Fibroblast of lung (primary cell): Measurements from ENCODE around the gene ITGA8. TPM values are rescaled to one million over a fixed set of nuclear protein-coding genes. Genes with fewer than 3 reads are reported as not detected.

ENCODE experiments used
- DNase-seq, 2 donors: peaks; one replicate each; pipeline versions ENCODE4 v3.0.0 to v3.0.0-alpha.2; 2010; ENCODE audit warnings: low read depth in 2 of 2
- H2AFZ ChIP-seq: 2 replicates; pipeline ENCODE4 v1.5.1; 2012; ENCODE audit warnings: low read length, control low read depth, inconsistent platforms
- H3K27ac ChIP-seq: 2 replicates; pipeline ENCODE4 v1.5.1; 2011; ENCODE audit warnings: low read length, control low read depth; ENCODE audit not compliant: insufficient read depth
- H3K27me3 ChIP-seq: 2 replicates; pipeline ENCODE4 v1.5.1; 2011; ENCODE audit warnings: mild to moderate bottlenecking, low read length; ENCODE audit not compliant: control insufficient read depth, insufficient read depth
- H3K36me3 ChIP-seq: 2 replicates; pipeline ENCODE4 v1.5.1; 2011; ENCODE audit warnings: low read length; ENCODE audit not compliant: control insufficient read depth, insufficient read depth
- H3K4me1 ChIP-seq: 2 replicates; pipeline ENCODE4 v1.5.1; 2011; ENCODE audit warnings: low read length; ENCODE audit not compliant: control insufficient read depth, insufficient read depth; ENCODE audit errors: extremely low read depth
- H3K4me2 ChIP-seq: 2 replicates; pipeline ENCODE4 v1.5.1; 2011; ENCODE audit warnings: low read length, control low read depth; ENCODE audit not compliant: insufficient read depth; ENCODE audit errors: extremely low read depth
- H3K4me3 ChIP-seq, 4 experiments: fragments of 200-600 bp in 1 of 4; sonication (generic) in 1 of 4; replicated peaks in 1 of 4; 2 replicates each; pipeline ENCODE4 v1.5.1; 2011 to 2016; ENCODE audit warnings: low read length in 4 of 4, low read depth in 3 of 4, mild to moderate bottlenecking in 3 of 4, control low read depth in 2 of 4, inconsistent platforms in 1 of 4, mixed read lengths in 1 of 4; ENCODE audit not compliant: insufficient read depth in 1 of 4; ENCODE audit errors: control extremely low read depth in 1 of 4
- H3K79me2 ChIP-seq: 2 replicates; pipeline ENCODE4 v1.5.1; 2012; ENCODE audit warnings: mild to moderate bottlenecking, low read length, inconsistent platforms; ENCODE audit not compliant: control insufficient read depth, insufficient read depth
- H3K9ac ChIP-seq: 2 replicates; pipeline ENCODE4 v1.5.1; 2011; ENCODE audit warnings: mild to moderate bottlenecking, low read length, control low read depth; ENCODE audit not compliant: insufficient read depth
- H3K9me3 ChIP-seq: 2 replicates; pipeline ENCODE4 v1.5.1; 2012; ENCODE audit warnings: low read depth, low read length; ENCODE audit not compliant: control insufficient read depth, insufficient read depth
- H4K20me1 ChIP-seq: 2 replicates; pipeline ENCODE4 v1.5.1; 2011; ENCODE audit warnings: low read length; ENCODE audit not compliant: control insufficient read depth, insufficient read depth; ENCODE audit errors: extremely low read depth
- EZH2 ChIP-seq: IDR thresholded peaks from 2 replicates; pipeline ENCODE4 v1.5.1; 2012; ENCODE audit warnings: low read length, control low read depth, mild to moderate bottlenecking; ENCODE audit errors: missing control alignments
- polyA plus RNA-seq, 2 donors: library from polyadenylated mRNA; depleted of rRNA in 1 of 2; stranded (reverse) in 1 of 2; unstranded in 1 of 2; fragments of >200 nt; gene quantifications; 2 replicates each; pipeline ENCODE4 v1.2.1, GENCODE V29; 2011 to 2012; ENCODE audit warnings: missing spikeins in 1 of 2
- total RNA-seq: library from RNA; depleted of rRNA; stranded (reverse); fragments of >200 nt; gene quantifications from 2 replicates; pipeline ENCODE4 v1.2.1, GENCODE V29; 2014
- TF ChIP-seq, protein P1 (sequence below), 2 donors: IDR thresholded peaks in 1 of 2; conservative IDR thresholded peaks in 1 of 2; 1 replicate in 1 of 2; 2 replicates in 1 of 2; pipeline ENCODE4 v1.5.1; 2011 to 2012; ENCODE audit warnings: low read length in 2 of 2, control low read depth in 1 of 2, inconsistent platforms in 1 of 2, low read depth in 1 of 2, mild to moderate bottlenecking in 1 of 2

The ITGA8 gene
- total and polyA plus RNA-seq, 2 donors (not counting 1 experiment from before 2014, with no cell fraction given), result 0.62 to 0.99 TPM

DNA sequence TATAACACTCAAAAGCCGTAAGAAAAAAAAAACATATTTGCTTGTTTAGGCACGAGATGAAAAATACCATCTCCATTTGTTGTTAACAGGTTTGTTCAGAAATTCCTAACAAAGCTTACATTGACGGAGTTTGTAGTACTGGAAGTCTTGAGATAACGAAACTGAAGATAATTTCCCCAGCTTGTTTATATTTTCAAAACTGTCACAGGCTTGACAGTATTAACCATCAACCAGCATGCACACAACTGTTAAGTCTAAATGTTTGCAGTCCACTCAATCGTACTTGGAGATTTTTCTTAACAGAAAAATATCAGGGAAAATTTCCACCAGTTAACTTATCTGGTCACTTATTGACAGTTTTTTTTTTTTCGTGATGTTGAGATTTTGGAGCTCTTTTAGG, 68.5 kb downstream of the ITGA8 start:
- H3K4me1 ChIP-seq, result no peaks in the 10 kb centered on the region
- no peaks in the 10 kb centered on the region for H3K9me3 ChIP-seq
- TF ChIP-seq EZH2, result no peak
- TF ChIP-seq, protein P1, sequence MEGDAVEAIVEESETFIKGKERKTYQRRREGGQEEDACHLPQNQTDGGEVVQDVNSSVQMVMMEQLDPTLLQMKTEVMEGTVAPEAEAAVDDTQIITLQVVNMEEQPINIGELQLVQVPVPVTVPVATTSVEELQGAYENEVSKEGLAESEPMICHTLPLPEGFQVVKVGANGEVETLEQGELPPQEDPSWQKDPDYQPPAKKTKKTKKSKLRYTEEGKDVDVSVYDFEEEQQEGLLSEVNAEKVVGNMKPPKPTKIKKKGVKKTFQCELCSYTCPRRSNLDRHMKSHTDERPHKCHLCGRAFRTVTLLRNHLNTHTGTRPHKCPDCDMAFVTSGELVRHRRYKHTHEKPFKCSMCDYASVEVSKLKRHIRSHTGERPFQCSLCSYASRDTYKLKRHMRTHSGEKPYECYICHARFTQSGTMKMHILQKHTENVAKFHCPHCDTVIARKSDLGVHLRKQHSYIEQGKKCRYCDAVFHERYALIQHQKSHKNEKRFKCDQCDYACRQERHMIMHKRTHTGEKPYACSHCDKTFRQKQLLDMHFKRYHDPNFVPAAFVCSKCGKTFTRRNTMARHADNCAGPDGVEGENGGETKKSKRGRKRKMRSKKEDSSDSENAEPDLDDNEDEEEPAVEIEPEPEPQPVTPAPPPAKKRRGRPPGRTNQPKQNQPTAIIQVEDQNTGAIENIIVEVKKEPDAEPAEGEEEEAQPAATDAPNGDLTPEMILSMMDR (conservative IDR thresholded peaks at IDR 0.05 in 1 of 2, IDR thresholded peaks at IDR 0.05 in 1 of 2; ENCODE audit: low read depth in 1 of 2, low read length in 2 of 2), result no peak
- no peaks in the 10 kb centered on the region for H4K20me1 ChIP-seq
- H3K79me2 ChIP-seq, result no peaks in the 10 kb centered on the region
- no peak overlapping the region for H3K27ac ChIP-seq
- H3K9ac ChIP-seq, result no peak overlapping the region
- H3K4me2 ChIP-seq, result peak overlapping the region; percentile 57
- H3K36me3 ChIP-seq, result no peaks in the 10 kb centered on the region
- no peaks in the 10 kb centered on the region for H3K27me3 ChIP-seq
- H2AFZ ChIP-seq, result peak overlapping the region; percentile 39
- peak in 1 of 2 donors; percentile 3 for DNase-seq
- peak overlapping the region in 3 of 4 experiments; percentile 33 to 36 (median 34) for H3K4me3 ChIP-seq

DNA sequence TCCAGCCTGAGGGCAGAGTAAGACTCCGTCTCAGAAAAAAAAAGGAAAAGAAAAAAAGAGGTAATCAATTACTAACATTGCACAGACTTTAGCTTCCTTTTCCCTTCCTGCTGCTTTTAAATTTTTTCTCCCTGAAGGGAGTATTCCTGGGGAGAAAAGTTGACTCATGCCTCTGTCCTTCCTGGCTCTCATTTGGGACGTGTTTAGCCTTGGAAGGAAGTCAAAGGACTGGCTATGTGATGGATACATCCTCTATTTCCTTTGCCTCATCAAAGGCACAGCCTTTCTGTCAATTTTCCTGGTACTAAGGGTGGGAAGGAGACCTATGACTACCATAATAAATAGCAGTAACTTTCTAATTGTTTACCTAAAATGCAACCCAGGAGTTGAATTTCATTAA, 77.6 kb downstream of the ITGA8 start:
- Histone ChIP-seq H3K4me1 (no peaks in the 10 kb centered on the region), H2AFZ (no peak overlapping the region), H3K27ac (no peak overlapping the region), H3K4me2 (no peak overlapping the region), H3K4me3 (no peak overlapping the region), H3K27me3 (no peaks in the 10 kb centered on the region), H3K79me2 (no peaks in the 10 kb centered on the region), H3K9ac (no peak overlapping the region), H4K20me1 (no peaks in the 10 kb centered on the region), H3K9me3 (no peaks in the 10 kb centered on the region), H3K36me3 (no peaks in the 10 kb centered on the region)
- peak; percentile 23 to 57 for DNase-seq
- no peak for TF ChIP-seq EZH2
- TF ChIP-seq, protein P1 (conservative IDR thresholded peaks at IDR 0.05 in 1 of 2, IDR thresholded peaks at IDR 0.05 in 1 of 2; ENCODE audit: low read depth in 1 of 2, low read length in 2 of 2), result no peak

DNA sequence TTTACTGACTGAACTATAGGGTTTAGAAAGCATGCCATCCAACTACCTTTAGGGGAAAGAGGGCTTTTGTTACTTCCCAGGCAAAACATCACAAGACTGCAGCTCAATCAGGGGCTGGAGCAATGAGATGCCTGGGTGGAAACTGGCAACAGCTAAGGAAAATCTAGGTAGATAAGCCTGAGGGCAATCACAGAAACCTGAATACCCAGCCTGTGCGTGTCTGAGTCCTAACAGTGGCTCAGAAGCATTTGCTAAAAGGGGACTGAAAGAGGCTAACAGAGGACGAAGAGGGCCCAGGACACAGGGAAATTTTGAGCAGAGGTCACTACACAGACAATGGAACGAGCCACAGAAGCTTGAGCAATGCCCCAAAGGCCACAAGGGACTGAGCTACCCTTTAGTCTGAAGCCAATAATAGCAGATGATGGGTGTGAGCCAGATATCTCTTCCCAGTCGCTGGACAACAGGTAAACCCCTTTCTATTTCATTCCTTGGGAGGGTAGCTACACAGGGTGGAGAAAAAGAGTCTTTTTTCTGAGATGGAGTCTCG, 79.1 kb downstream of the ITGA8 start:
- no peaks in the 10 kb centered on the region for H3K36me3 ChIP-seq
- no peak overlapping the region for H3K27ac ChIP-seq
- H4K20me1 ChIP-seq, result no peaks in the 10 kb centered on the region
- no peak overlapping the region for H3K4me2 ChIP-seq
- H3K4me3 ChIP-seq, result no peak overlapping the region
- TF ChIP-seq EZH2, result no peak
- TF ChIP-seq, protein P1 (conservative IDR thresholded peaks at IDR 0.05 in 1 of 2, IDR thresholded peaks at IDR 0.05 in 1 of 2; ENCODE audit: low read depth in 1 of 2, low read length in 2 of 2), result no peak
- H3K79me2 ChIP-seq, result no peaks in the 10 kb centered on the region
- DNase-seq, result no peak
- no peaks in the 10 kb centered on the region for H3K27me3 ChIP-seq
- no peak overlapping the region for H2AFZ ChIP-seq
- no peak overlapping the region for H3K9ac ChIP-seq
- no peaks in the 10 kb centered on the region for H3K4me1 ChIP-seq
- H3K9me3 ChIP-seq, result no peaks in the 10 kb centered on the region
